C4-2B (cell line): ENCODE measurements around the gene MED12L.

ENCODE experiments used
- H3K27ac ChIP-seq: fragments of 450-650 bp; 2 replicates; pipeline ENCODE4 v1.5.1; 2017
- CTCF ChIP-seq: fragments of 450-650 bp; conservative IDR thresholded peaks from 2 replicates; pipeline ENCODE4 v1.5.1; 2017; ENCODE audit warnings: mild to moderate bottlenecking
- ZFX ChIP-seq: fragments of 450-650 bp; IDR thresholded peaks from 2 replicates; pipeline ENCODE4 v1.6.1; 2017

The MED12L gene

GRCh38 chr3:151197981-151198767 lies 112.7 kb downstream of the MED12L start:
- H3K27ac ChIP-seq, result no peak overlapping the region
- no peak for TF ChIP-seq CTCF
- TF ChIP-seq ZFX, result no peak

GRCh38 chr3:151198849-151199248 lies 113.4 kb downstream of the MED12L start:
- TF ChIP-seq ZFX (no peak), CTCF (no peak)
- no peak overlapping the region for H3K27ac ChIP-seq

- TF ChIP-seq CTCF, result no peak
- TF ChIP-seq ZFX, result no peak
- H3K27ac ChIP-seq, result no peak overlapping the region
These were observed 114.3 kb downstream of the MED12L start for GRCh38 chr3:151199554-151200438.

- TF ChIP-seq ZFX (no peak), CTCF (no peak)
- no peak overlapping the region for H3K27ac ChIP-seq
These were observed 115.1 kb downstream of the MED12L start for GRCh38 chr3:151200586-151200985.

- TF ChIP-seq ZFX, result no peak
- no peak for TF ChIP-seq CTCF
- H3K27ac ChIP-seq, result no peak overlapping the region
These were observed 115.7 kb downstream of the MED12L start for GRCh38 chr3:151201051-151201730.

GRCh38 chr3:151203051-151203420 lies 117.6 kb downstream of the MED12L start, which contains the start of gene GPR171:
TSS of gene GPR171 (minus strand) at chr3:151203216. CDS start at chr3:151199386, 3,830 bp downstream.
- no peak for TF ChIP-seq ZFX
- TF ChIP-seq CTCF, result no peak
- H3K27ac ChIP-seq, result no peak within 1 kb of the TSS
